B cell (primary cell): ENCODE measurements around the gene CBX1. TPM values are rescaled to one million over a fixed set of nuclear protein-coding genes. Genes with fewer than 3 reads are reported as not detected.

Experiments
- ATAC-seq: fragments of 200-7000 bp; cut with Tn5 transposase; one replicate; pipeline ENCODE4 v1.10.0; 2021; ENCODE audit warnings: low read depth, mild to moderate bottlenecking, moderate number of reproducible peaks, moderate library complexity
- CTCF ChIA-PET: fragments of 350-600 bp; sonication (Branson Sonifier 250); formaldehyde crosslinking; loops from one replicate; lab custom pipeline; 2021; ENCODE audit warnings: antibody characterized with exemption, inconsistent platforms; lab: Charles Lee
- POLR2A ChIA-PET: fragments of 350-600 bp; sonication (Branson Sonifier 250); formaldehyde crosslinking; loops from one replicate; lab custom pipeline; 2021; ENCODE audit warnings: antibody characterized with exemption; lab: Charles Lee
- DNase-seq: peaks from one replicate; pipeline ENCODE4 v3.0.0; 2013
- H2AFZ ChIP-seq: 2 replicates; pipeline ENCODE4 v1.6.1; 2012; ENCODE audit warnings: mild to moderate bottlenecking, low read depth, low read length; ENCODE audit not compliant: insufficient read depth, poor library complexity, severe bottlenecking
- H3K27ac ChIP-seq, 2 donors: 1 replicate in 1 of 2; 2 replicates in 1 of 2; pipeline ENCODE4 v1.5.1; 2012 to 2013; ENCODE audit warnings: low read length in 2 of 2, mild to moderate bottlenecking in 2 of 2, moderate library complexity in 1 of 2
- H3K27me3 ChIP-seq, 4 experiments: fragments of 200-600 bp in 1 of 4; sonication (generic) in 1 of 4; replicated peaks in 1 of 4; 1 replicate in 2 of 4; 2 replicates in 2 of 4; pipeline versions ENCODE4 v1.6.1 to v1.7.0; 2013 to 2016; ENCODE audit warnings: low read length in 3 of 4, mild to moderate bottlenecking in 2 of 4, mixed read lengths in 1 of 4, moderate library complexity in 1 of 4; ENCODE audit not compliant: insufficient read depth in 4 of 4, control insufficient read depth in 3 of 4; ENCODE audit errors: control extremely low read depth in 1 of 4
- H3K36me3 ChIP-seq, 2 experiments: replicated peaks in 1 of 2; 1 replicate in 1 of 2; 2 replicates in 1 of 2; pipeline versions ENCODE4 v1.6.1 to v1.7.1; 2013; ENCODE audit warnings: low read length in 1 of 2; ENCODE audit not compliant: insufficient read depth in 2 of 2, control insufficient read depth in 1 of 2; ENCODE audit errors: control extremely low read depth in 1 of 2, extremely low read depth in 1 of 2
- H3K4me1 ChIP-seq, 2 donors: fragments of 200-600 bp in 1 of 2; sonication (generic) in 1 of 2; 1 replicate in 1 of 2; 2 replicates in 1 of 2; pipeline versions ENCODE4 v1.5.1 to v1.6.1; 2013 to 2017; ENCODE audit warnings: low read length in 2 of 2; ENCODE audit not compliant: control insufficient read depth in 2 of 2, insufficient read depth in 2 of 2
- H3K4me2 ChIP-seq: replicated peaks from 2 replicates; pipeline ENCODE3; 2012; ENCODE audit warnings: mild to moderate bottlenecking, low read depth, low read length; ENCODE audit not compliant: poor library complexity, severe bottlenecking
- H3K4me3 ChIP-seq, 5 experiments: fragments of 200-600 bp in 1 of 5; sonication (generic) in 1 of 5; 1 replicate in 3 of 5; 2 replicates in 2 of 5; pipeline versions ENCODE4 v1.5.1 to v1.7.0; 2011 to 2016; ENCODE audit warnings: low read length in 4 of 5, mild to moderate bottlenecking in 4 of 5, low read depth in 2 of 5, control low read depth in 1 of 5, moderate library complexity in 1 of 5; ENCODE audit not compliant: insufficient read depth in 1 of 5; ENCODE audit errors: control extremely low read depth in 1 of 5, extremely low read depth in 1 of 5
- H3K79me2 ChIP-seq: fragments of 200-600 bp; sonication (generic); one replicate; pipeline ENCODE4 v1.6.0; 2016; ENCODE audit warnings: low read length; ENCODE audit not compliant: control insufficient read depth, insufficient read depth
- H3K9ac ChIP-seq: fragments of 200-600 bp; sonication (generic); 2 replicates; pipeline ENCODE4 v1.6.1; 2017; ENCODE audit warnings: mild to moderate bottlenecking, low read length, moderate library complexity
- H3K9me3 ChIP-seq, 3 donors: one replicate each; pipeline versions ENCODE4 v1.6.1 to v1.7.1; 2013; ENCODE audit warnings: low read length in 2 of 3; ENCODE audit not compliant: control insufficient read depth in 2 of 3, insufficient read depth in 1 of 3; ENCODE audit errors: control extremely low read depth in 1 of 3
- H4K20me1 ChIP-seq: 2 replicates; pipeline ENCODE4 v1.6.0; 2012; ENCODE audit warnings: mild to moderate bottlenecking, low read length; ENCODE audit not compliant: insufficient read depth, control insufficient read depth, poor library complexity, severe bottlenecking
- H3K27ac Mint-ChIP-seq: one replicate; pipeline ENCODE4 v1.8.0; 2021; ENCODE audit warnings: mixed read lengths
- H3K27me3 Mint-ChIP-seq: one replicate; pipeline ENCODE4 v1.8.0; 2021; ENCODE audit warnings: mixed read lengths
- H3K4me1 Mint-ChIP-seq: one replicate; pipeline ENCODE4 v1.8.0; 2021; ENCODE audit warnings: mixed read lengths
- H3K4me3 Mint-ChIP-seq: one replicate; pipeline ENCODE4 v1.8.0; 2021; ENCODE audit warnings: mixed read lengths
- H3K9me3 Mint-ChIP-seq: one replicate; pipeline ENCODE4 v1.8.0; 2022; ENCODE audit warnings: mixed read lengths; ENCODE audit not compliant: insufficient read depth
- EZH2 ChIP-seq: IDR thresholded peaks from 2 replicates; pipeline ENCODE4 v1.6.1; 2012; ENCODE audit warnings: borderline replicate concordance, low read depth, mild to moderate bottlenecking, moderate library complexity, low read length; ENCODE audit not compliant: insufficient read depth, poor library complexity, severe bottlenecking
- WGBS: methylation state at CpG from one replicate; pipeline ENCODE4 v1.1.5; 2013; ENCODE audit warnings: missing lambda C conversion rate; ENCODE audit not compliant: insufficient coverage; 5-methylcytosine and 5-hydroxymethylcytosine counted together
- intact Hi-C: fragments of 100-400 bp; cut with micrococcal nuclease; formaldehyde crosslinking; loops from one replicate; pipeline ENCODE4 v1.10.0; 2022
- polyA plus RNA-seq: library from polyadenylated mRNA; depleted of rRNA; stranded (reverse); fragments of >200 nt; gene quantifications from 2 replicates; pipeline ENCODE4 v1.2.3, GENCODE V29; 2012
- total RNA-seq, 2 donors: library from RNA; stranded (reverse); fragments of 120-200 nt in 1 of 2; gene quantifications; 1 replicate in 1 of 2; 2 replicates in 1 of 2; pipeline versions ENCODE4 v1.2.3 to v1.2.4, GENCODE V29; 2013 to 2022
- TF ChIP-seq, protein P1 (sequence below): fragments of 200-600 bp; IDR thresholded peaks from one replicate; pipeline ENCODE4 v1.8.0; 2022; ENCODE audit warnings: antibody characterized with exemption, mild to moderate bottlenecking

Gene CBX1
- total and polyA plus RNA-seq, 2 donors (not counting 1 experiment from before 2014, with no cell fraction given), result 9.4 to 33.1 TPM

DNA sequence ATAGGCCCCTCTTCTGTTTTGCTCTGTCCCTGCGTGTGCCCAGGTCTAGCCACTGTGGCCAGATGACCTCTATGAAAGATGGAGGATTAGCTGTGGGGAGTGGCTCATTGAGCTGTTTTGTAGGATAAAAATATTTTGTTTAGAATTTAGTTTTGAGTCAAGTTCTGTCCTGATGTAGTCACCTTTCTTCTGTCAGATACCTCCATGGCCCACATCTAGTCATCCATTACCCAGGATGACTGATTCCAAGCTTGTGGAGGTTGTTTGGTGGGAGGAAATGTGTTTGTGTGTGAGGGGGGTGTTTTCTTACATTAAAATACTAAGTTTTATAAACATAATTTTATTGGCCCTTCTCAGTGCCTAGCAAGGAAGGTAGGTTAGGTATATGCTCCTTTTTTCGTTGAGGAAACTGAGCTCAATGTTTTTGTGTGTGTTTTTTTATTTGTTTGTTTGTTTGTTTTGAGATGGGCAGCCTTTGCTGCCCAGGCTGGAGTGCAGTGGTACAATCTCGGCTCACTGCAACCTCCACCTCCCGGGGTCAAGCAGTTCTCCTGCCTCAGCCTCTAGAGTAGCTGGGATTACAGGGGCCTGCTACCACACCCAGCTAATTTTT, 22.6 kb upstream of the CBX1 start:
- no peak for ATAC-seq
- no peaks in the 10 kb centered on the region for H3K4me1 Mint-ChIP-seq
- no peaks in the 10 kb centered on the region for H3K4me1 ChIP-seq
- POLR2A ChIA-PET, result no interaction called here
- no peak for TF ChIP-seq EZH2
- TF ChIP-seq, protein P1, sequence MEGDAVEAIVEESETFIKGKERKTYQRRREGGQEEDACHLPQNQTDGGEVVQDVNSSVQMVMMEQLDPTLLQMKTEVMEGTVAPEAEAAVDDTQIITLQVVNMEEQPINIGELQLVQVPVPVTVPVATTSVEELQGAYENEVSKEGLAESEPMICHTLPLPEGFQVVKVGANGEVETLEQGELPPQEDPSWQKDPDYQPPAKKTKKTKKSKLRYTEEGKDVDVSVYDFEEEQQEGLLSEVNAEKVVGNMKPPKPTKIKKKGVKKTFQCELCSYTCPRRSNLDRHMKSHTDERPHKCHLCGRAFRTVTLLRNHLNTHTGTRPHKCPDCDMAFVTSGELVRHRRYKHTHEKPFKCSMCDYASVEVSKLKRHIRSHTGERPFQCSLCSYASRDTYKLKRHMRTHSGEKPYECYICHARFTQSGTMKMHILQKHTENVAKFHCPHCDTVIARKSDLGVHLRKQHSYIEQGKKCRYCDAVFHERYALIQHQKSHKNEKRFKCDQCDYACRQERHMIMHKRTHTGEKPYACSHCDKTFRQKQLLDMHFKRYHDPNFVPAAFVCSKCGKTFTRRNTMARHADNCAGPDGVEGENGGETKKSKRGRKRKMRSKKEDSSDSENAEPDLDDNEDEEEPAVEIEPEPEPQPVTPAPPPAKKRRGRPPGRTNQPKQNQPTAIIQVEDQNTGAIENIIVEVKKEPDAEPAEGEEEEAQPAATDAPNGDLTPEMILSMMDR, result no peak
- no peaks in the 10 kb centered on the region for H3K9me3 Mint-ChIP-seq
- no peak overlapping the region for H3K27ac Mint-ChIP-seq
- no peak overlapping the region for H3K9ac ChIP-seq
- peaks cover 10 to 60% of the 10 kb centered on the region in 2 experiments for H3K36me3 ChIP-seq
- no peaks in the 10 kb centered on the region for H3K27me3 ChIP-seq
- no peak overlapping the region for H2AFZ ChIP-seq
- no peak overlapping the region for H3K4me3 Mint-ChIP-seq
- no peak overlapping the region for H3K4me3 ChIP-seq
- no peak overlapping the region for H3K27ac ChIP-seq
- no peak overlapping the region for H3K4me2 ChIP-seq
- no peak for DNase-seq
- no peaks in the 10 kb centered on the region for H3K9me3 ChIP-seq
- peaks cover 11% of the 10 kb centered on the region for H4K20me1 ChIP-seq
- intact Hi-C loops, result no loop called here
- WGBS, result 100% methylated on average over 2 of the region's 4 CpGs
- CTCF ChIA-PET, result interaction anchor here (0.6 to 5.0 kb wide), 11 partner anchors 9 to 208 kb away, joined by 3 to 42 read pairs (median 4); no protein-coding TSS in a partner anchor
- H3K27me3 Mint-ChIP-seq, result no peaks in the 10 kb centered on the region
- H3K79me2 ChIP-seq, result peaks cover 6% of the 10 kb centered on the region

DNA sequence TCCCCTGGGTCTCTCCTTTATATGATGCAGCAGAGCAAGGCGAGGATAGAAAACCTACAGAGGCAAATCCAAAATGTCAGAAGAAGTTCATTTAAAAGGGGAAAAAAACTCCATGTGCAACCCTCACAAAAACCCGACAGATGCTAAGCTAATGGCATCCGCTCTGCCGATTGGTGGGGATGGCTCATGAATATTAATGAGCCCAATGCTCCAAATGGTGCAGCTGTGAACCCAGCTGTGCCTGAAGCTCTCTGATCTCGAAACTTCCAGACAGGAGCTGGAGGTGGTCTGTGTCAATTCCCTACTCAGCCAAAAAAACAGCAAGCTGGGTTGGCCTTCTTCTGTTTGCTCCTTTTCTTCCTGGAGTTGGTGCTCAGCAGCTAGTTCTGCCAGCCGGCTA, 21.8 kb upstream of the CBX1 start:
- DNase-seq, result no peak
- ChIA-PET CTCF (interaction anchor here (0.8 to 5.0 kb wide), 9 partner anchors 10 to 97 kb away, joined by 3 to 42 read pairs (median 7); no protein-coding TSS in a partner anchor), POLR2A (no interaction called here)
- Mint-ChIP-seq H3K4me3 (no peak overlapping the region), H3K27ac (no peak overlapping the region), H3K9me3 (no peaks in the 10 kb centered on the region), H3K27me3 (no peaks in the 10 kb centered on the region), H3K4me1 (no peaks in the 10 kb centered on the region)
- peaks cover 14% of the 10 kb centered on the region for H3K79me2 ChIP-seq
- H2AFZ ChIP-seq, result no peak overlapping the region
- peaks cover 11 to 67% of the 10 kb centered on the region in 2 experiments for H3K36me3 ChIP-seq
- H3K9me3 ChIP-seq, result no peaks in the 10 kb centered on the region
- intact Hi-C loops, result no loop called here
- H3K27me3 ChIP-seq, result no peaks in the 10 kb centered on the region
- H3K4me2 ChIP-seq, result no peak overlapping the region
- no peak for ATAC-seq
- H3K9ac ChIP-seq, result no peak overlapping the region
- no peak overlapping the region for H3K4me3 ChIP-seq
- no peaks in the 10 kb centered on the region for H3K4me1 ChIP-seq
- TF ChIP-seq EZH2, result no peak
- TF ChIP-seq, protein P1, result no peak
- WGBS, result 97% methylated on average over 5 of the region's 6 CpGs
- H3K27ac ChIP-seq, result no peak overlapping the region
- peaks cover 11% of the 10 kb centered on the region for H4K20me1 ChIP-seq
